RCC 7860 (cell line): ENCODE data around the gene GAREM1.

Source experiments
- DNase-seq: peaks from one replicate; pipeline ENCODE4 v3.0.0-alpha.2; 2015; ENCODE audit warnings: low spot score
- FAIRE-seq: peaks from 2 replicates; lab custom pipeline; 2012; peaks lifted over from hg19 to GRCh38; lab: Jason Lieb, UNC

Gene GAREM1

GRCh38 chr18:32427084-32427900 lies 43.4 kb downstream of the GAREM1 start:
- FAIRE-seq = no peak
- DNase-seq = no peak

DNA sequence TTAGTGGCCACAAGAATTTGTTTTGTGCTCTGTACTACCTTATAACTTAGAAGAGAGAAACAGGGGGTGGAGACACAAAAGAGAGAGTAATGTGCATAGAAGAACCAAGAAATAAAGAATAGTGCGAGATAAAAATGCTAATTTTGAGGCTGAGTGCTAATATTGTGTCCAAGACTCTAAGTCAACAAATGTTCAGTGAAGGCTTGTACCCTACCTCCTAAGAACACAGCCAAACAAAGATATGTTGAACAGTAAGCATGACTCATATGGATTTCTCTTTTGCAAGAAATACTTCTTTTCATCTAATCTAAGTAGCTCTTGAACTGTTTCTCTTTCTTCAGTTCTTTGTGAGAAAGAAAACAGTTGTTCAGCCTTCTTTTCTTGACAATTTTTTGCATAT lies 45.2 kb downstream of the GAREM1 start:
- FAIRE-seq = no peak
- DNase-seq = no peak

- no peak for FAIRE-seq
- no peak for DNase-seq
Measured at GRCh38 chr18:32424696-32425095, 46.0 kb downstream of the GAREM1 start.

- FAIRE-seq (no peak), DNase-seq (no peak)
Measured at GRCh38 chr18:32422978-32423740, 47.5 kb downstream of the GAREM1 start.

DNA sequence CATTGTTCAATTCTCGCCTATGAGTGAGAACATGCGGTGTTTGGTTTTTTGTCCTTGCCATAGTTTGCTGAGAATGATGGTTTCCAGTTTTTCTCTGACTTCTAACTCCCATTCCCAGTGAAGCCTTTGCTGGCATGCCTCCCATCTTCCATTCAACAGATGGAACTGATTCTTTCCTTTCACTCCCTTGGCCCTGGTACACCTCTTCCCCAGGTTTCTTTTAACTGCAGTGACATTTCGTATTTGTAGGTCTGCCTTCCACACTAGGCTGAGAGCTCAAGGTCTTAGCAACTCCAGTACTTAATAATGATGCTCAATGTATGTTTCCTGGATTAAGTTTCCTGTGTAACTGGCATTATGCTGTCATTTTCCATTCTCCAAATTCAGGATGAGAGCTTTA lies 48.5 kb downstream of the GAREM1 start:
- FAIRE-seq (no peak), DNase-seq (no peak)

DNA sequence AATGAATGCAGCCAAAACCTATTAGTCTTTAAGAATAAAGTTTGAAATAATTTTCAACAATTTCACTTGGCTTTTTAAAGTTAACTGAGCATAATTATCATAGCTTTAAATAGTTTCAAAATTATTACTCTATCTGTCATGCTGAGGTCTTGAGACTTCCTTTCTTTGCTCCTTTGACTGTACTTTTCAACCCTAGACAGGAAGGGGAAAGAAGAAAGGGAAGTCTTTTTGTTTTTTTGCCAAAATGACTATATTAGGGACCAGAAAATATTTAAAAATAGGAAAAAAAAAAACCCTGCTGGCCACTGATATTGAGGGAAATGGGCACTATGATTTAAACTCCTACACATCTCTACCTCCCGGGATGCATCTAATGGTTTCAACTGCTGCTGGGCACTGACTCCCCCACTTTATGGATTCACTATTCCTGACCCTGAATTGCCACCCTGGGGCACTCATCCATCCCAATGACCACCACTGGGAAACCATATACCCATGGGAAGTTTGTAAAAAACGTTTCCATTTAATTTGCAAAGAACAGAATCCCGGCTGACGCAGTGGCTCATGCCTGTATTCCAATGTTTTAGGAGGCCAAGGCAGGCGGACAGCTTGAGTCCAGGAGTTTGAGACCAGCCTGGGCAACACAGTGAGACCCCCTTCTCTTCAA lies 50.5 kb downstream of the GAREM1 start:
- FAIRE-seq = no peak
- DNase-seq = no peak

DNA sequence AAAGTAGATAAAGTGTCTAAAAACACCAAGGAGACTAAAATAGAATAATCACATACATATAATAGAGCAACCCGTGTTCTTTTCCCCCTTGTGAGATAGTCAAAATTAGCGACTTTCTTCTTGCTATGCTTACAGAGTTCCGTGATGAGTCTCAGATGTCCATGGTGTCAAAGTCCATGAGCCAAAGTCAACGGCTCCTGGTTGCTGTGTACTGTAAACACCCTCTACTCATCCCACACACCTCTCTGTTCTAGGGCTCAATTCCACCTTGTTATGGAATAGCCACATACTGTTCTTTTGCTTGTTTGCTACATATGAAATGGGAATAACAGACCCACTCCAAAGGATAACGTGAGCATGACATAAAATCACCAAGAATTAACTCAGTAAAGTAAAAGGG lies 52.5 kb downstream of the GAREM1 start:
- DNase-seq = no peak
- no peak for FAIRE-seq

DNA sequence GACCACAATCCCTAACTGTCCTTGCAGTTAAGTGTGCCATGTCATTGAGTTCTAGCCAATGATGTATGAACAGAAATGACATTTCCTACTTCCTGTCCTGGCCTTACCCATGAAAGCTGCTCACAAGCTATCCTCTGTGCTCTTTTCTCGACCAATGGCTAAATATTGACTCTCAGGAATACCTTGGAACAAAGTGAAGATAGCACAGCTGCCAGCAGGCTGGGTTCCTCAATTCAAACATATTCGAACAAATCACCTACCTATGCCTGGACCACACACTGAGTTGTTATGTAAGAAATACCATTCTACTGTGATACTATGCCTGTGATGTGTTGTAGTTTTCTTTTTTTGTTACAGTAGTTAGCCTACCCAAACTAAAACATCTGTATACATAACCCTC lies 65.1 kb downstream of the GAREM1 start:
- no peak for FAIRE-seq
- DNase-seq = no peak

- FAIRE-seq (no peak), DNase-seq (no peak)
Measured at GRCh38 chr18:32401621-32402020, 69.1 kb downstream of the GAREM1 start.

- FAIRE-seq = no peak
- no peak for DNase-seq
Measured at GRCh38 chr18:32393407-32393806, 77.3 kb downstream of the GAREM1 start.

DNA sequence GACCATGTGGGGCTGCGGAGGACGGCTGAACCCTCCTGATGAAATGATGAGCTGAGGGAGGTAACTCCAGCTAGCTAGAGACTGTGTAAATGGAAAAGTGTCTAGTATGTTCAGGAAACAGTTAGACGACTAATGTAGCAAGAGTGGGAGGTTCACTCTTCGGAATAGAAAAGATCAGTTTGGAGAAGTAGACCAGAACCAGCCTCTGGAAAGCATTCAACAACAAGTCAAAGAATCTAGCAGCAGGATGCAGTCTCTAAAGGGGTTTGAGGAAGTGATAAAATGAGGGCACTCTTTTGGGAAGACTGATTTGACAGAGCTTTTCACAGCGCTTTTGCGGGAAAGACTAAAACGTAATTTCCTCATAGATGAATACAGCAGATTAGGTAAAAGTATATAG lies 79.6 kb downstream of the GAREM1 start:
- FAIRE-seq = no peak
- DNase-seq = no peak

DNA sequence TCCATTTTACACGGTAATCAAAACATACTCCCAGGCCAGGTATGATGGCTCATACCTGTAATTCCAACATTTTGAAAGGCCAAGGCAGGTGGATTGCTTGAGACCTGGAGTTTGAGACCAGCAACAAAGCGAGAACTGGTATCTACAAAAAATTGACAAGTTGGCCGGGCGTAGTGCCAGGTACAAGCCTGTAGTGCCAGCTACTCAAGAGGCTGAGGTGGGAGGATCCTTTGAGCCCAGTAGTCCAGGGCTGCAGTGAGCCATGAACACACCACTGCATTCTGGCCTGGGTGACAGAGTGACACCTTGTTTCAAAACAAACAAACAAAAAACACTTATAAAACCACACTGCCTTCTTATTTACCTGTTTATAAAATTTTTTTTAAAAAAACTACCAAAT lies 80.8 kb downstream of the GAREM1 start:
- DNase-seq (no peak), FAIRE-seq (no peak)

- DNase-seq = no peak
- FAIRE-seq = no peak
Measured at GRCh38 chr18:32389191-32389590, 81.5 kb downstream of the GAREM1 start.

DNA sequence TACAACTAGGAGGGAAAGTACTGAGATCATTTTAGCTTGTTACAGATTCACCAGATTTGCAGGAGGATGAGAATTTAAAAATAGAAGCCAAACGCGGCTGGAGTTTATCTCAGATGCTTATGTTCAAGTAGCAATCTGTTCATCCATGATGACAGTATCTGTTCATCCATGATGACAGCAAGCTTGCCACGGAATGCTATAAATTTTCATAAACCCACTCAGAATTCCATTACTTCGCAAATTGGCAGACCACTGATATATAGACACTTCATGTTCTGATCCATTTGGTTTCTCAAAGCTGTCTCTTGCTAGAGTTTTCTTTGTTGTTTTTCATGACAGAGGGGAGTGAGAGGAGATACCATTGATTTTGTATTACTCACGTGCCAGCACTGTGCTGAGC lies 84.2 kb downstream of the GAREM1 start:
- FAIRE-seq (no peak), DNase-seq (no peak)

DNA sequence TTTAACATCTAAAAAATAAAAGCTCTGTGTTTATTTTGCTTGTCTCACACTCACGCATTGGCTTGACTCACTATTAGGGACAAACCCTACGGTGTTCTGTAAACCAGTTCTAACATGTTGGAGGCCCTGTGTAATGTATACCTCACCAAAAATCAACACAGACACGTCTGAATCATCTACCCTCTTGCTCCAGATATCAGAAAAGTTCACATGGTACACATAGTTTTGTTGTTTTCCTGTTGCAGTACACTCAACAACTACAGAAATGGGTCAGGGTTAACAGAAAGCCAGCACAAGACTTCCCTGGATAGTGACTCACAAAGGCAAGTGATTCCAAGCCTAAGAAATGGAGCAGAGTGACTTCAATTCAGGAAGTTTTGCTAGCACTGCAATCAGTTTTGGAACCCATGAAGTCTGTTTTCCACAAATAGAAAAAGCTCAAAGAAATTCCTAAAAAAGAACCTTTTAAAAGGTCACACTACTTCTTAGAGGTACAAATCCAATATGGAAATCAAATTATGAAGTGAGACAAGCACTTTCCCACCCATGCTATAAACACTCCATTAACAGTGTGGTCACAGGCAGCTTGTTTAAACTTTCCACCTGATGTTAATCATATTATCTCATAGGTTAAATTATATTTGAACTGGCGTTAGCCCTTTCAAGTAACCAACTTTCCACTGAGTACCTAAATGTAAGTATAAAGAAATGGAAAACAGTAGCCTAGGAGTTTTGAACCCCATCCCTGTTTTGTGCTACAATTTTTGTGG lies 87.4 kb downstream of the GAREM1 start:
- DNase-seq (peak; percentile 58), FAIRE-seq (peak; percentile 38)

DNA sequence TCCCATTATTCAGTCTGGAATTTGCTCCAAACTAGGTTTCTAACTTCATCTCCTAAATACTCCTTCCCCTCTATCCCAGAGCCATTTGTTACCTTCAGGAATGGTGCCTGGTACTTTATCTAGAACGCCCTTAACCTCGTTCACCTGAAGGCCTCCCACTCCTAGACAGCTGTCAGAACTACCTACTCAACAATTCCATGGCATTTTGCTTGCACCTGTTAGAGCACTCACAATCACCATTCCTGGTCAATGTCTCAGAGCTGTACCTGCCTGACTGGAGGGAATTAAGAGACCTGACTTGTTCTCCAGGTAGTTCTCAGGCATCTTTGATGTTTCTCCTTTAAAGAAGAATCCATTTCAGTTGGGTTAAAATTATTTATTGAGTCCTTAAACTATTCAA lies 88.9 kb downstream of the GAREM1 start:
- DNase-seq = no peak
- no peak for FAIRE-seq

GRCh38 chr18:32380559-32380958 lies 90.1 kb downstream of the GAREM1 start:
- DNase-seq (no peak), FAIRE-seq (no peak)

DNA sequence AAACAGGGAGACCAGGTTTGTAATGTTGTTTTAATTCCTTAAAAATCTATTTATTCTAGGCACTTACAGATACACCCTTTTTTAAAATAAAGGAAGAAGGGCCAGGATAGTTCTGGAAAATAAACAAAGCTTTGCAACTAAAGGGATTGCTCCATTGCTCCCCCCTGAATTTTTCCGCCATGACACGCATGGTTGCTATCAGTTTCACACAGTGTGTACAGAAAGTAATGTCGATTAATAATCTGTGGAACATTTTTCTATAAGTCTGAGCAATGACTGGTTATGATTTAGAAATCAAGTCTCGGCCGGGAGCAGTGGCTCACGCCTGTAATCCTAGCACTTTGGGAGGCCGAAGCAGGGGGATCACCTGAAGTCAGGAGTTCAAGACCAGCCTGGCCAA lies 90.8 kb downstream of the GAREM1 start:
- FAIRE-seq (no peak), DNase-seq (no peak)

DNA sequence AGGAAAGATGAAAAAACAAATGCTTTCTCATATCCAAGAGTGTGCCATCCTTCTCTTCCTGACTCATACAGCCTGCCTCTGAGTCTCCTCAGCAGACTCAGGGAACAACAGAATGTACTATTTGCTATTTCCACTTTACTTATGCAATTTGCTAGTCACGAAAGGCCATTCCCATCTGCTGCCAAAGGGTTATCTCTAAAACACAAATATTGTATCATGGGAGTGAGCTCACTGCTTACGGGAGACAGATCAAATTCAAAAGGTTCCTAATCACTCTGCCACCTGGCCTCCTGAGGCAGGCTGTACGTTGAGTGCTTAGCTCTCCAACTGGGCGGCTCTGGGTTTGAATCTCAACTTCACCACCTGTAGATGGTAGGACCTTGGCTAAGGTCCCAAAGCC lies 92.0 kb downstream of the GAREM1 start:
- DNase-seq (no peak), FAIRE-seq (no peak)

DNA sequence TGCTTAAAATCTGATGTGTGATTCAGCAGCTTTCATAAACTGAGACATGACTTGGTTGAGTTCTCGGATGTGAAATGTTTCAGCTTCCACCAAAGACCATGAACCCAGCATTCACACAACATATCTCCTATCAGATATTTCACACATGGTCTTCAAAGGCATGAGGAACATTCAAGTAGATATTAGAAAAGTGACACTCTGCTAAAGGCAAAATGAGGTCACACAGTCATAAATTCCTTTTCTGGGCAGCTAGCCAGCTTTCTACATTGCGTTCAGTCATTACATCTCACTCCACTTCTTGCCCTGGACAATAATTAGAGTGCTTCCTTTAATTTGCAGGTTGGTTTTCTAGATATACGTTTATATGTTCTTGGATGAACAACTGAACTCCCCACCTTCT lies 96.7 kb downstream of the GAREM1 start:
- DNase-seq (peak; percentile 7), FAIRE-seq (no peak)

GRCh38 chr18:32373505-32373904 lies 97.2 kb downstream of the GAREM1 start:
- FAIRE-seq (no peak), DNase-seq (no peak)
